OCI-LY7 (cell line): Measurements from ENCODE around the gene DHRS7B. TPM values are rescaled to one million over a fixed set of nuclear protein-coding genes. Genes with fewer than 3 reads are reported as not detected.

ENCODE experiments used
- BruUV-seq: library from RNA; stranded (reverse); fragments of 400-500 nt; replicated peaks from 2 replicates; lab custom pipeline; 2021; lab: Mats Ljungman, UMichigan
- CTCF ChIA-PET: fragments of 300-600 bp; sonication (Branson Sonifier 250); formaldehyde crosslinking; loops from one replicate; lab custom pipeline; 2022; ENCODE audit warnings: antibody characterized with exemption; ENCODE audit not compliant: unreplicated experiment; lab: Charles Lee
- POLR2A ChIA-PET: fragments of 300-600 bp; sonication (Branson Sonifier 250); formaldehyde crosslinking; loops from one replicate; lab custom pipeline; 2022; ENCODE audit warnings: antibody characterized with exemption; lab: Charles Lee
- DNase-seq: peaks from one replicate; pipeline ENCODE4 v3.0.0-alpha.2; 2015; ENCODE audit warnings: low spot score
- H2AFZ ChIP-seq: fragments of 200-600 bp; sonication (generic), shearing (Covaris generic); 2 replicates; pipeline ENCODE4 v1.6.1; 2014; ENCODE audit warnings: mild to moderate bottlenecking, antibody characterized with exemption, low read length, moderate library complexity
- H3K27ac ChIP-seq: fragments of 200-600 bp; sonication (generic); 2 replicates; pipeline ENCODE4 v1.5.1; 2014; ENCODE audit warnings: mixed run types, low read depth, mild to moderate bottlenecking, moderate library complexity, low read length, inconsistent platforms; ENCODE audit not compliant: poor library complexity, severe bottlenecking
- H3K36me3 ChIP-seq: fragments of 200-600 bp; sonication (generic); 2 replicates; pipeline ENCODE4 v1.6.1; 2014; ENCODE audit warnings: mild to moderate bottlenecking, antibody characterized with exemption, low read length, moderate library complexity, mixed read lengths; ENCODE audit not compliant: insufficient read depth
- H3K4me1 ChIP-seq: fragments of 200-600 bp; sonication (generic); 2 replicates; pipeline ENCODE4 v1.5.1; 2014; ENCODE audit warnings: mild to moderate bottlenecking, low read length; ENCODE audit not compliant: insufficient read depth, poor library complexity, severe bottlenecking
- H3K4me2 ChIP-seq: fragments of 200-600 bp; sonication (generic); 2 replicates; pipeline ENCODE4 v1.6.1; 2014; ENCODE audit warnings: mild to moderate bottlenecking, low read length
- H3K4me3 ChIP-seq: fragments of 200-600 bp; sonication (generic); 2 replicates; pipeline ENCODE4 v1.5.1; 2014; ENCODE audit warnings: mild to moderate bottlenecking, low read depth, low read length; ENCODE audit not compliant: poor library complexity, severe bottlenecking
- H3K79me2 ChIP-seq: fragments of 200-600 bp; sonication (generic); 2 replicates; pipeline ENCODE4 v1.6.1; 2016; ENCODE audit warnings: low read depth, mild to moderate bottlenecking, low read length, moderate library complexity, mixed read lengths; ENCODE audit not compliant: insufficient read depth
- H3K9me2 ChIP-seq: fragments of 200-600 bp; sonication (generic); 2 replicates; pipeline ENCODE4 v1.6.1; 2016; ENCODE audit warnings: mild to moderate bottlenecking, low read length, mixed read lengths; ENCODE audit not compliant: insufficient read depth
- H3K9me3 ChIP-seq: fragments of 200-600 bp; sonication (generic); 2 replicates; pipeline ENCODE4 v1.6.1; 2014; ENCODE audit warnings: mild to moderate bottlenecking, mixed run types, low read length, mixed read lengths
- H4K20me1 ChIP-seq: fragments of 200-600 bp; sonication (generic); 2 replicates; pipeline ENCODE4 v1.6.1; 2014; ENCODE audit warnings: mild to moderate bottlenecking, antibody characterized with exemption, low read length, moderate library complexity, mixed read lengths; ENCODE audit not compliant: insufficient read depth
- CTCF ChIP-seq: fragments of 200-600 bp; sonication (generic); conservative IDR thresholded peaks from 2 replicates; pipeline ENCODE4 v1.5.1; 2014; ENCODE audit warnings: mild to moderate bottlenecking, antibody characterized with exemption, low read length, moderate library complexity, mixed read lengths
- EZH2phosphoT487 ChIP-seq: fragments of 200-600 bp; sonication (generic); IDR thresholded peaks from 2 replicates; pipeline ENCODE4 v1.6.1; 2018; ENCODE audit warnings: low read depth, borderline replicate concordance, mild to moderate bottlenecking, mixed run types, antibody characterized with exemption, low read length, moderate library complexity, mixed read lengths
- intact Hi-C: fragments of 100-400 bp; cut with micrococcal nuclease; formaldehyde crosslinking; loops from one replicate; pipeline ENCODE4 v1.10.0; 2022; ENCODE audit not compliant: unreplicated experiment
- total RNA-seq, 2 experiments: library from RNA; depleted of rRNA in 1 of 2; stranded (reverse); fragments of >200 nt in 1 of 2; shearing (Covaris generic) in 1 of 2; gene quantifications; 2 replicates each; pipeline ENCODE4 v1.2.3, GENCODE V29; 2014 to 2022

DHRS7B gene
- total RNA-seq, 2 experiments from 2014 or later, result 16.0 to 16.5 TPM

GRCh38 chr17:21085707-21086106 is 41.1 kb upstream of the DHRS7B start:
- no TSS peak for BruUV-seq
- H3K4me1 ChIP-seq, result peaks cover 25% of the 10 kb centered on the region
- H3K9me3 ChIP-seq, result 0 out of 2 replicates have a peak, but pooled peaks cover 8% of the 10 kb centered on the region
- H3K4me2 ChIP-seq, result no peak overlapping the region
- no peak overlapping the region for H3K4me3 ChIP-seq
- POLR2A ChIA-PET, result interaction anchor here (0.9 kb wide), 1 partner anchor 23 kb away, joined by 3 read pairs; no protein-coding TSS in a partner anchor
- H2AFZ ChIP-seq, result no peak overlapping the region
- H3K9me2 ChIP-seq, result no peaks in the 10 kb centered on the region
- H3K79me2 ChIP-seq, result no peaks in the 10 kb centered on the region
- intact Hi-C loops, result no loop called here
- TF ChIP-seq CTCF, result 0 out of 2 replicates have a peak, but pooled peaks have one; percentile 13
- TF ChIP-seq EZH2phosphoT487, result no peak
- H4K20me1 ChIP-seq, result no peaks in the 10 kb centered on the region
- no peak overlapping the region for H3K27ac ChIP-seq
- H3K36me3 ChIP-seq, result no peaks in the 10 kb centered on the region
- DNase-seq, result no peak
- CTCF ChIA-PET, result no interaction called here

- TF ChIP-seq CTCF (no peak), EZH2phosphoT487 (no peak)
- H3K79me2 ChIP-seq, result no peaks in the 10 kb centered on the region
- no peak overlapping the region for H3K4me3 ChIP-seq
- H4K20me1 ChIP-seq, result no peaks in the 10 kb centered on the region
- H3K4me1 ChIP-seq, result peaks cover 22% of the 10 kb centered on the region
- peak overlapping the region; percentile 63; the same call in 1 of the 2 replicates for H3K4me2 ChIP-seq
- no peak overlapping the region for H3K27ac ChIP-seq
- POLR2A ChIA-PET, result no interaction called here
- no peaks in the 10 kb centered on the region for H3K9me3 ChIP-seq
- BruUV-seq, result no TSS peak
- CTCF ChIA-PET, result no interaction called here
- no peak for DNase-seq
- H3K9me2 ChIP-seq, result no peaks in the 10 kb centered on the region
- intact Hi-C loops, result no loop called here
- peak overlapping the region; percentile 88; the same call in 1 of the 2 replicates for H2AFZ ChIP-seq
- no peaks in the 10 kb centered on the region for H3K36me3 ChIP-seq
Measured at GRCh38 chr17:21089145-21089544, 37.6 kb upstream of the DHRS7B start.
